HG03280 (cell line): ENCODE measurements around the gene LDHD.

Experiments
- ATAC-seq: cut with Tn5 transposase; IDR thresholded peaks from one replicate; pipeline ENCODE4 v1.9.1; 2021; ENCODE audit warnings: mild to moderate bottlenecking, moderate library complexity; ENCODE audit not compliant: unreplicated experiment

Gene LDHD

DNA sequence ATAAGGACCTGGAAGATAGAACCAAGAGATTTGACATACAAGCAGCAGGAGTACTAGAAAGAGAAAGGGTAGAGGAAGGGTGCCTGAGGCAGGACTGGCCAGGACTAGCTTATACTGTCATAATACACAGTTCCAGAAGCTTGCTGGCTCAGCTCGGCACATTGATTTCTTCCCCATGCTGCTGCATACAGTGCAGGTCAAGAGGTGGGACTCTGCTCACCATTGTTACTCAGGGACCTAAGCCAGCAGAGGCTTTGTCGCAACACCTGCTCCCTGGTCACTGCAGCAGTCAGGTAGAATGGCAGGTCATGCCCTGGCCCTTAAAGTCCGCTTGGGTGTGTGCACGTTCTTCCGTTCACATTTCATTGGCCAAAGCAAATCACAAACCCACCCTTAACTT lies 32.8 kb downstream of the LDHD start:
- ATAC-seq, result no peak

DNA sequence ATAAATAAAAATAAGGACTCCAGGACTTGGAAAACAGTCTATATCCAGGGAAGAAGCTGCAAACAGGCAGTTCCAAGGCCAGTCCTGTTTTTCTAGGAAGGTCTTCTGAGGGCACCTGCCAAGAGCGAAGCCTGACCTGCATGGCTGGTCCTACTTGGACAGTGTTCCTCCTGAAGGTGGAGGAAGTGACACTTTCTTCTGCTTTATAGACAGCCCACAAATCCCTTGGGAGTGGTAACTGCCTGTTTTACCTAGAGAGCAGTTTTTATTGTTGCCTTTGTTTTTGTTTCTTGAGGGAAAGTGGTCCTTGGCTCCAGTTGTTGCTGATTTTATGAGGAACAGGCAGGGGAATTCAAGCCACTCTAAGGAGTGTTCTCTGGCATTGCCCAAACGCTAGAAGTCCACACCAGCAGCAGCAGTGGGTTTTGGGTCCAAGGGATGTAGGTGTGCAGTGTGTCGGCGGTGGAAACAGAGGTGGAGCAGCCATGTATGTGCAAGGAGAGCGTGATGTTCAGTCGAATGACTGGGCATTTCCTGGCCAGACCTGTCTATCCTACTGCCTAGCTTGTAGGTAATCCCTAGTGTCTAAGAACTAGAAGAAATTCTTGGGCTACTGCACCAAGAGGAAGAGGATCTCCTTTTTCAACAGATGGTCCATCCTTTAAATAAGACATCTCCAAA lies 35.3 kb downstream of the LDHD start:
- ATAC-seq, result no peak

DNA sequence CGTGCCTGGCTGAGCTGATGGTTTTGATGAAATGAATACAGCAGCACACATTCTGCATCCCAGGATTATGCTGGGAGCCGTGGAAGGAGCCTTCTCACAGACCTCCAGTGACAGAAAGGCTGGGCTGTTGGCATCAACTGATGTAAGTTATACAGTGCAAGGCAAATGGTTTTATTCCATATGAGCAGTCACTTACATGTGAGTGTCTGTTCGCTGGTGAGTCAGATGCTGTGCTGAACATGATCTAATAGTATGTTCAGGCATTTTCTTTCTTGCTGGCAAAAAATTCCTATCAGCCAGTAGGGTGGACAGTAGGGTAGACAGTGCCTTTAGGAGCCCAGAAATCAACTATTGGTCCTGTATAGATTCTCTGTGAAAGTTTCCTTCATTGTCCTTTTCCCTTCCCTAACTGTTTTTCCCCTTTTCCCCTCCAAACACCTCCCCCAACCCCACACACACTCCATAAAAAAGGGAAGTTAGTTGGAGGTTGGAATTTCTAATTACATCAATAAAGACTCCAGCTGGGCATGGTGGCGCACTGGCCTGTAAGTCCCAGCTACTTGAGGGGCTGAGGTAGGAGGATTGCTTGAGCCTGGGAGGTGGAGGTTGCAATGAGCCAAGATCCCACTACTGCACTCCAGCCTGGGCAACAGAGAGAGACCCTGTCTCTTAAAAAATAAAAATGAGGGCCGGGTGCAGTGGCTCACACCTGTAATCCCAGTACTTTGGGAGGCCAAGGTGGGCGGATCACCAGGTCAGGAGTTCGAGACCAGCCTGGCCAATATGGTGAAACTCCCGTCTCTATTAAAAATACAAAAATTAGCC lies 36.2 kb downstream of the LDHD start:
- no peak for ATAC-seq

DNA sequence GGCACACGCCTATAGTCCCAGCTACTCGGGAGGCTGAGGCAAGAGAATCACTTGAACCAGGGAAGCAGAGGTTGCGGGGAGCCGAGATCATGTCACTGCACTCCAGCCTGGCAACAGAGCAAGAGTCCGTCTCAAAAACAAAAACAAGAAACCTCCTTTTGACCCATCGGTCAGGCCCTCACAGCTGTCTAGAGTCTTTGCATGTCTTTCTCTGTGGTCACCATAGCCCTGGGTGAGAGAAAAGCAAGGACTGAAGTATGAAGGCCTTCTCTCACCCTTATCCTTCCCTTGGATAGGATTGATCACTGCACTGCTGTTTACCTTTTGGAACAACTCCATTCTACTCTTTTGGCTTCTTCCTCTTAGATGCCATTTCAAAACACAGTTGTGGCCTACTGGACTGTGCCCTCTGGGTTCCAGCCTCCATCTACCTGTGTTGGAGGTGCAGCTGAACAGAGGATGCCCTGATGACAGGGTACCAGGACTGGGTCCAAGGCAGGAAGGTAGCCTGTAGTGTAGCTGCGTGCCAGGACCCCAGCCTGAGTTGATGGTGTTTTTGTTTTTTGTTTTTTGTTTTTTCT lies 37.1 kb downstream of the LDHD start:
- no peak for ATAC-seq

DNA sequence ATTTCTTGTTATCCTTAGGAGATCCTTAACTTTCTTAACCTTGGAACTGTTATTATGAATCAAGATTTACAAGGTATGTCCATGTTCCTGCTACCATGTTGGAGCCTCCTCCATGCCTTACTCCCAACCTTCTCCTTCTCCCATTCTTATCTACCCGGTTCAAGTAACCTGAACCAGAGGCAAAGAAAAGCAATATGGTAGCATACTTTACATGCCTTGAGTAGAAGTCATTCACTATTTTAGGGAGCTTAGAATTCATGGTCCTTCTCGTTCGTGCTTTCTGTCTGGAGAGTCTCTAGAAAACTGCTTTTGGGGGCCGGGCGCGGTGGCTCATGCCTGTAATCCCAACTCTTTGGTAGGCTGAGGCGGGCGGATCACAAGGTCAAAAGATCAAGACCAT lies 37.7 kb downstream of the LDHD start:
- no peak for ATAC-seq

DNA sequence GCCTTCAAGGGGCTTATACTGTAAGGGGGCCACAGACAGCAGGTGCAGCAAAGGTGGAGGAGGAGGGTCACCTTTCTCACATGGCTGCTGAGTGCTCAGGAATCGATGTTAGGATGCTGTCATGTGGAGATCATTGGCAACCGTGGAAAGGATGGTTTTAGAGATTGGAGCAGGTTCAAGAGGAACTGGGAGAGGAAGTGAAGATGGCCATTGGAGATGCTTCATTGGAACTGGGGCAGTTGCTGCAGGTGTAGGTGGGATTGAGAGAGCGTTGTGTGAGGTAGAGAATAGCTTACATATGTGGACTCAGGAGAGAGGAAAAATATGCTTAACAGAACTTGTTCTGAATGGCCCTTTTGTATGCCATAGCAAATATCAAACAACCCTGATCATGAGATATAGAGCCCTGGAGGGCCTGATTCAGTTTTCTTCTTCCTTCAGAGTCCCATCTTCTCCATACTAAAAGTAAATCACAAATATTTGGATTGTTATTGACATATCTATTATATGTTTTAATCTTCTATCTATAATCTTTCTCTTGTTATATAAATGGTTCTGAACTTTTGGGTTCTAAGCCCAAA lies 40.8 kb downstream of the LDHD start:
- ATAC-seq, result peak; percentile 4

DNA sequence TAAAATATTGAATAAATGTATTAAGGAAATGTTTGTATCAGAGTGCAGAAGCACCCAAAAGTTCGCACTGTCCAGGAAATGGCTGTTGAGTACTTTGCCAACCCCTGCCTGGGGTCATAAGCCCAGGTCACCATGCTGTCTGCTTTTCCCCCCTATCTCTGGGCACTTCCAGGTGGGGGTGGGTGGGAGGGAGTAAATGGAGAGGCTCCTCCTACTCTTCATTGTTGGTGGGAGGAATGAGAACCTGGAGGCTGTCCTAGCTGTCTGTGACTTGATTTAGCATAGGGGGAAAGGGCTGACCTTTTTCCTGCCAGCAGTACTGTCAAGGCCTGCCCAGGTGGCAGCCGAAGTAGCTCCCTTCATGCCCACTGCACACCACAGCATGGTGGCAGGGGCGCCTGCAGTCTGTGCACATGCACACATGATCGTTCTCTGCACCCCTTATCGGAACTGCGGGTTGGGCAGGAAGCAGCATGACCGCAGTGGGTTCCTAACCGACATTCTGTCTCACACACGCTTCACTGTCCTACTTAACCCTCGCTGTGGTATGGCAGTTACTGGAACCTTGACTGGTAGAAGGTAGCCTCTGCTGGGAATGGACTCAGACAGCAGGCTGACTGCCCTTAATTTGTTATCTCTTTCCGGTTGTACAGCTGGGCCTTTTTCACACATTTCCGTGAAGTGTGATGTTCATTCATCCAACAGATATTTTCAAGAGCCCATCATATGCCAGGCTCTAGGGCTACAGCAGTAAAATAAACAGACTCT lies 41.5 kb downstream of the LDHD start:
- ATAC-seq, result peak; percentile 87

DNA sequence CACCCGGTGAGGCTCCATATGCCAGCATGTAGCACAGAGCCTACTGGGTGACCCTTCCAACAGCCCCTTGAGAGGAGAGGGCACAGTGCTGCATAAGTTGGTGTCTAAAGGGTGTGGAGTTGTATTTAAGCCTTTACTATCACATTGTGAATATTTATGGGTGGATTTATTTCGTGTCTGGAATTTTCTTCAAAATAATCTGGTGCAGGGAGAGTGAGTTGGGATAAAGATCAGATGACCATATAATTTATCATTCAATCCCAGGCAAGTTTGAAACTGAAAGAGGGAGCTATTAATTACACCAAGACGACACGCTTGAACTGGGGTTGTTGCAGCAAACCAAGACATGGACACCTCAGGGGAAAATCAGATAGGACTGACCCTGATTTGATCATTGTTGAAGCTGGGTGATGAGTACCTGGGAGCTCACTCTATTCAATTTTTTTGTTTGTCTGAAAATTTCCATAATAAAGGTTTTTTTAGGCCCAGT lies 42.2 kb downstream of the LDHD start:
- ATAC-seq, result no peak

DNA sequence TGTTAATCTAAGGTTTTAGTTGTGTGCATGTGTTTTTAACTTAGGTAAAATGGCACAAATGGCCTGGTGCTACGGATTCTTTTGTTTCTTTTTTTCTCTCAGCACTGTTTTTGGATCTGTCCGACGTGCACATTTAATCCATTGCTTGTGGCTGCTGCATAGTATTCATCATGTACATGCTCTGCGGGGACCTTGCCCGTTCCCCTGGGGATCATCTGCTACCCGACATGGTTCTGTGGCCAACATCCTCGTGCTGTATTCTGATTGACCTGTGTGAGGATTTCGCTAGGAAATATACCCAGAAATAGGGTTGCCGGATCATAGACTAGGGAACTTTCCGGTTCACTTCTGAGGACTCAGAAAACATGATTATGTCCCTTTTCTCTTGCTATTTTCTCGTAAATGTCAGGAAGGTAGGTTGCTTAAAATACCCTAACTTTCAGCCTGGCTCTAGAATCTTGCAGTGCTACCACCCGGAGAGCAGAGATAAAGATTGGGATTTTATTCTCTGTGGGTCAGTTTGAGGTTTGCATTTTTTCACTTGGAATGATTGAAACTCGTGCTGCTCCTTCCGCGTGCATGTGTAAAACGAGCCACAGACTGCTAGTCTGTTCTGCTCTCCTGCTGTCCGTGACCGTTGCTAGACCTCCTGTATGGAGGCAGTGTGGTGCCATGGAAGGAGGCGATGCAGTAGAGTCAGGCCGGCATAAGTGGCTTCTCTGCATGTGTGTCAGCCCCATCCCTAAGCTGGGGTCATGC lies 42.9 kb downstream of the LDHD start:
- ATAC-seq, result no peak

DNA sequence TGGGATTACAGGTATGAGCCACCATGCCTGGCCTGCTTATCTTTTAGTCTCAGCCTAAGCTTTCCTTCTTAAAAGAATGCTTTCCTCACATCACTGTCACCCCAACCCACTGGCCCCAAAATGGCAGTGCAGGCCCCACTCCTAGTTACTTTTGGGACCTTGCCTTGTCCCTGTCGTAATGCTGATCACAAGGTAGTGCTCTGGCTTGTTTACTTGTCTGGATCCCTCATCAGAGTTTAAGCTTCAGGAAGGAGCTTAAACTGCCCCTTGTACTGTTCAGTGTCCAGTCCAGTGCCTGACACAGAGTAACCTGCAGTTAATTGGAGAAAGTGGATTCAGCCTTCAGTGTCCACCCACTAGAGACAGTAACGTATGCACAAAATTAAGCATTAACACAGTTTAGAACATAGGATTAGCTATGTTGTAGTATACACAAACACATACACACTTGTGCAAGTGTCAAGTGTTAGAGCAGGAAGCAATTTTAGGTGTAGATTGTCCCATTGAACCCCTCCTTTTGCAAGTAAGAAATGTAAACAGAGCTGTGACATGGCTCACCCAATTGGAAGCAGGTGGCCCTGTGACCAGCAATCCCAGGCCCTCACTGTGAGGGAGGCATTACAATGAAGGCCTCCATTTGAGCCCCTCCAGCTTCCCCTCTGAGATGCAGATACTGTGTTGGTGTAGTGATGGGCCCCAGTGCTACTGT lies 44.2 kb downstream of the LDHD start:
- no peak for ATAC-seq

DNA sequence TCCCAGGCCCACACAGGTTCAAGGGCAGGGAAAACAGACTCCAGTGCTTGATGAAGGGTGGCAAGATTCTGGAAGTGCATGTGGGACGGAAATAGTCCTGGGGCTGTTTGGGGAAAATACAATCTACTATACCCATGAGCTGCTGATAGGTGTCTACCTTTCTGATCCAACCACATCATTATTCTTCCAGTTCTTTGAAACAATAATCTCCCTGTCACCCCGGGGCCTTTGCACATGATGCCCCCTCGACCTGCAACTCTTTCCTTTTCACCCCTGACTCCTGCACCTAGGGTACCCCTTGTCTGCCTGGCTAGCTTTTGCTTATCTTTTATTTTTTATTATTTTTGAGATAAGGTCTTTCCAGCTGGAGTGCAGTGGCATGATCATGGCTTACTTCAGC lies 45.0 kb downstream of the LDHD start:
- ATAC-seq, result no peak

DNA sequence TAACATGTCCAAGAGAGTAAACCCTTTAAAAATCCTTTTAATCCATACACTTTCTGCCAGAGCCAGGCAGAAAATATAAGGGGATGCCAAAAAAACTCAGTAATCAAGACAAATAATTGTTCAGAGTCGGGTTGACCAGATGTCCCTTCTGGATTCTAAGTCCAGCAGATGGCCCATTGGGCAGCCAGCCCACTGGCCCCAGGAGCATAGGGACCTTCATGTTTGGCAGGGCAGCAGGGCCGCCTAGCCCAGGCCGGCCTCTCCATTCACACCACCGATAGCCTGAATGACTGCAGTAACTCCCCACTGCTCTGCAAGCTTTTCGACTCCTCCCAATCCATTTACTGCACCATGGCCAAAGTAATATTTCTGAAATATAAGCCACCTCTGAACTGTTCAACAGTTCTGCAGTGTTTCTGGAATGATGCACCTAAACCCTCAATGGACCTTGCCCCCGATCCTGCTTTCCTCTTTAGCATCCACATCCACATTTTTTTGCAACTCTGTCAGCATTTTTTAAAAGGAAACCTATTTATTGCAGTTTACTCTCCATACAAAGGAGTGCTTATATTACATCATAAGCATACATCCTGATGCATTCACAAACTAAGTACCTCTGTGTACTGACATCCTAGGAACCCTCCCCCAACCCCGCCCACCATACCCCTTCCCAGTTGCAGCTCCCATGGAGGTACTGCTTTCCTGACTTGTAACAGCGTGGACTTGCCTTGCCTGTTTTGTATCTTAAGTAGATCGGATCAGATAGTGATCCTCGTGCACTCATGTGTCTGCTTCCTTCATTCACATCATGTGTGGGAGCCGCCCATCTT lies 46.4 kb downstream of the LDHD start:
- no peak for ATAC-seq

DNA sequence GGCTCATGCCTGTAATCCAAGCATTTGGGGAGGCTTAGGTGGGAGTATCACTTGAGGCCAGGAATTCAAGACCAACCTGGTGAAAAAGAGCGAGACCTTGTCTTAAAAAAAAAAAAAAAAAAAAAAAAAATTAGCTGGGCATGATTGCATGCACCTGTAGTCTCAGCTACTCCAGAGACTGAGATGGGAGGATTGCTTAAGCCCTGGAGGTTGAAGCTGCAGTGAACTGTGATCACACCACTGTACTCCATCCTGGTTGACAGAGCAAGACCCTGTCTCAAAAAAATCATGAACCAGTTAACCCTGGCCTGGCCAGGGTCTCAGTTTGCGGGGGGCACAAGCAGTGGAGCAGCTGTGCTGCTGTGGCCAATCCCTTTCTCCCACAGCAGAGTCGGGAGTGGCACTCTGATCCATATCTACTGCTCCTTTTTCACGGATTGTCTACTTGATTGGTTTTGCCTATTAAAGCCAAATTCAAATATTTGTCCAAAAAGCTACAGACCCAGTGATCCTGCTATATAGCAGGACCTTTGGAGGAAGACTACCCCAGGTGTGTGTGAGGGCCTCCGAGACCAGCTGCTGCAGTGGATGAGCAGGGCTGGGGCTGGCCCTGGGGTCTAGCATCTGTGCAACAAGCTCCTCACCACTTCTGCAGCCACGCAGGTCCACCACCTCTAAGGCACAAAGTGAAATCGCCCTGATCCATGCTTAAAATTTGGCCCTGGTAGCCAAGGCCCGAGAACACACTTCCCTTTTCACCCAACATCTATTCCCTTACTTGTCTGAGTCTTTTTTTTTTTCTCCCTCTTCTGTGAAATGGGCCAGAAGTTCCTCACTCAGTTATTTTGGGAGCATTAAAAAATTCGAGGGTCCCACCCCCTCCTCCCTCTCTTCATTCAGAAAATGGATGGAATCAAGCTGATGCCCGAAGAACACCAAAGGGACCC lies 48.2 kb downstream of the LDHD start:
- no peak for ATAC-seq

DNA sequence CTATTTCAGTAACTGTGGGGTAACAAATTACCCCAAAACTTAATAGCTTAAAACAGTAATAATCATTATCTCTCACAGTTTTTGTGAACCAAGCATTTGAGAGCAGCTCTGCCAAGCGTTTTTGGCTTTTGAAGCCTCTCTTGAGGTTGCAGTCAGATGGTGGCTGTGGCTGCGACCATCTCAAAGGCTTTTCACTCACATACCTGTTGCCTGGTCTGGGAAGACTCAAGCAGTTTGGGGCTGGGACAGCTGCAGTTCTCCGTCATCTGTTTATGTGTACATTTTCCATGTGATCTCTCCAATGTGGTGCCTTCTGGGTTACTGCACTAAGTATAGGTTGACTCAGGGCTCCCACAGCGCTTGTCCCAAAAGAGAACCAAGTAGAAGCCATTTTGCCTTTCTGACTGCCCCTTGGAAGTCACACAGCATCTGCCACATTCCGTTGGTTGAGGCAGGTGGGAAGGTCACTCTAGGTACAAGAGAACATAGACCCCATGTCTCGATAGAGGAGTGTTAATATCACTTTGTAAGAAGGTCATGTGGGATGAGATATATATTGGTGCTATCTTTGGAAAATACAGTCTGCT lies 49.6 kb downstream of the LDHD start:
- ATAC-seq, result no peak

DNA sequence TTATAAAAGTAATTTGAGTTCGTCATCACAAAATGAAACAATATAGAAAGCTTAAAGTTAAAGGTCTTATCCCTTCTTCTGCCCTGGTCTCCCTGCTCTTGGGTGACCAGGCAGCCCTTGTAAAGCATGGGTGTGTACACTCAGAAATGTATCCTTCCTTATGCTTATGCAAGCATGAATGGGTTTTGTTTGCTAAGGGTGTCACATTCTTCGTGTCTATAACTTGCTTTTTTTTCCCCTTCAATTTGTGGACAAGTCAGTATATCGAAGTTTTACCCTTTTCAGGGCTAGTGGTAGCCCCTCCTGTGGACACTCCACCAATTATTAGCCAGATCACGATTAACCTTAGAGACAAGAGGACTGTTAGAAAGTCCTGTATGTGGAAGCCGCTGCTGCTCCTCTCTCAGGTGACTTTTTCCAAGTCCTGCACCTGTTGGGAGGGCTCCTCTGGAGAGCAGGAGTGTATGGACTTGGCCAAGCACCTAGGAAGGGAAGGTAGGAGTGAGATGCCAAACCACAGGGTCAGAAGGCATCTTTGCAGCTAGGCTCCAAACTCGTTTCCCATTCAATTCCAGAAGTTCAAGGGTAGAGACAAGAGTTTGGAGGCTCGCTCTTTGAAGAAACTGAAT lies 50.9 kb downstream of the LDHD start:
- ATAC-seq, result no peak

DNA sequence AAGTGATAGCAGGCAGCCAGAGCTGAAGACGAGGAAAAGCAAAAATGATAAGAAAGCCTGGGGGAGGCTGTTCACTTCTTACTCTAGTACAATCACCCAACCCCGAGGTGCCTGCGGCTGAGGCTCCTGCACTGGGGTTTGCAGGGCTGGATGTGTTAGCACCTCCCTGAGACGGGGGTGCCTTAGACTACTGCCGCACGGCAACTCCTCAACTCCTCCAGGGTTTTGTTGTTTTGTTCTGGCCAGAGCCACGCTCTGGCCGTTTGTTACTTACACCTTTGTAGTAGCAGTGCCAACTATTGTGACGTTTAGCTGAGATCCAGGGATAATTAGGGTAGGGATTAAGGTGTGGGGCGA lies 51.5 kb downstream of the LDHD start:
- ATAC-seq, result no peak
